Kidney (tissue), 14 donors: Measurements from ENCODE around the gene GPC6. TPM values are rescaled to one million over a fixed set of nuclear protein-coding genes. Genes with fewer than 3 reads are reported as not detected.

Experiments
- DNase-seq, 5 donors: peaks; one replicate each; pipeline ENCODE4 v3.0.0-alpha.2; 2013 to 2020
- FAIRE-seq: peaks from 2 replicates; lab custom pipeline; 2012; peaks lifted over from hg19 to GRCh38; lab: Jason Lieb, UNC
- H3K27ac ChIP-seq, 2 donors: one replicate each; pipeline ENCODE4 v1.7.0; 2013; ENCODE audit warnings: low read depth in 2 of 2, low read length in 2 of 2, inconsistent platforms in 1 of 2
- H3K27me3 ChIP-seq: one replicate; pipeline ENCODE4 v1.7.1; 2013; ENCODE audit warnings: low read length, inconsistent platforms; ENCODE audit not compliant: control insufficient read depth, insufficient read depth
- H3K36me3 ChIP-seq, 3 donors: one replicate each; pipeline versions ENCODE4 v1.7.0 to v1.7.1; 2013; ENCODE audit warnings: low read length in 3 of 3, control low read depth in 1 of 3, inconsistent platforms in 1 of 3; ENCODE audit not compliant: insufficient read depth in 3 of 3, control insufficient read depth in 2 of 3
- H3K4me1 ChIP-seq, 3 donors: one replicate each; pipeline versions ENCODE4 v1.7.0 to v1.7.1; 2013; ENCODE audit warnings: low read length in 3 of 3, inconsistent platforms in 1 of 3, low read depth in 1 of 3; ENCODE audit not compliant: control insufficient read depth in 2 of 3, insufficient read depth in 2 of 3
- H3K4me3 ChIP-seq, 3 donors: one replicate each; pipeline versions ENCODE4 v1.7.0 to v1.8.1; 2013; ENCODE audit warnings: low read length in 3 of 3, control low read depth in 1 of 3, inconsistent platforms in 1 of 3
- H3K9ac ChIP-seq, 3 donors: one replicate each; pipeline versions ENCODE4 v1.7.0 to v1.7.1; 2013; ENCODE audit warnings: low read length in 3 of 3, control low read depth in 1 of 3, inconsistent platforms in 1 of 3
- H3K9me3 ChIP-seq, 3 donors: one replicate each; pipeline versions ENCODE4 v1.7.0 to v1.7.1; 2013; ENCODE audit warnings: low read length in 3 of 3, control low read depth in 1 of 3, inconsistent platforms in 1 of 3; ENCODE audit not compliant: control insufficient read depth in 2 of 3, insufficient read depth in 1 of 3
- CTCF ChIP-seq: IDR thresholded peaks from 3 replicates; pipeline ENCODE4 v1.5.1; 2012; ENCODE audit warnings: mild to moderate bottlenecking, moderate library complexity, borderline replicate concordance; ENCODE audit not compliant: insufficient read depth; ENCODE audit errors: extremely low read depth
- intact Hi-C: fragments of 100-400 bp; cut with DNase I; formaldehyde crosslinking; loops from one replicate; pipeline ENCODE4 v1.11.1; 2022
- polyA plus RNA-seq: library from polyadenylated mRNA; stranded (reverse); fragments of 350-450 nt; fragmentation: Illumina TruSeq; extraction: RNeasy Lipid Tissue Mini Kit (QIAGEN cat#74804); gene quantifications from one replicate; pipeline ENCODE4 v1.2.3, GENCODE V29; 2014; ENCODE audit warnings: low read depth, low replicate concordance; ENCODE audit not compliant: insufficient read depth
- total RNA-seq: library from RNA; stranded (reverse); fragmentation: NEBNext Ultra II Directional; extraction: Animal tissue kit (Norgen Biotek cat#: 25700); gene quantifications from one replicate; pipeline ENCODE4 v1.2.1, GENCODE V29; 2021
- donor health status: control.
- donor health status: control.
- donor health status: control.
- donor health status: control.
- donor health status: control.
- donor health status: DM: yes; HTN: yes; CAD: no.
- donor health status: Normal renal cell carcinoma (clear cell type).

Gene GPC6
- total and polyA plus RNA-seq, 2 donors from 2014 or later: 6.2 to 15.5 TPM

DNA sequence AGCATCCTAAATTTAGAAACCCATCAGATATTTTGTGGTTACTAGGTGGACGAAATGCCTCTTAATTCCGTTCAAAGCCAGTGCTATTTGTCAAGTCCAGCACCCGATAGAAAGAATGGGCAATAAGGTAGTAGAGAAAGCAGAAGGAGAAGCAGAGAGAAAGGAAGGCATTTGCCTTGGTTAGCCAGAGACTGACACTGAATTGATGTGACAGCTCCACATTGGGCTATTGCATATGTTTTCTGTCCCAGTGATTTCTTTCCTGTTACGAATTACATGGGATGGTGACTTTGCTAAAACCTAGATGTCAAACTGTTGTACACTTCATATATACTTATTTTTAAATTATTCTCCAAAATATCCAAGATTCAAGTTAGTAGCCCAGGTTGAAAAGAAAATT is 710.3 kb downstream of the GPC6 start:
- no peaks in the 10 kb centered on the region for H3K4me1 ChIP-seq
- DNase-seq (no peak), FAIRE-seq (no peak)
- TF ChIP-seq CTCF: no peak
- no peaks in the 10 kb centered on the region for H3K36me3 ChIP-seq
- H3K27ac ChIP-seq: no peak overlapping the region
- intact Hi-C loops: no loop called here
- H3K4me3 ChIP-seq: no peak overlapping the region
- no peaks in the 10 kb centered on the region for H3K9me3 ChIP-seq
- H3K27me3 ChIP-seq: no peaks in the 10 kb centered on the region
- no peak overlapping the region for H3K9ac ChIP-seq

DNA sequence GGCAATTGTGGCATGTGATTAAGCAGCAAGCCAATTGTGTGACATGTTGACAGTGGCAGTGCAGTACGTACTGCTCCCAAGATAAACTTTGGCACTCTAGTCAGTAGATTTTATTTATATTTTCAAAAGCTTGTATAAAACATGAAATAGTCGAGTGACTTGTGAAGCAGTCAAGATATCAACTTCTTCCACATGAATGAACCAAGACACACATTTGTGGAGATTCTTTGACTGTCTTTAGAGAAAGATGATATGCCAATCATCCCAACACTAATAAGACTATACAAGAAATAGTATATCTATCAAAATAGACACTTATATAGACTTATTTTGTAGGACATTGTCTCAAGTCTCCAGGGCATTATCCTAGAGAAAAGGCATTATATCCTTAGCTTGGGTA is 714.8 kb downstream of the GPC6 start:
- no peaks in the 10 kb centered on the region for H3K27me3 ChIP-seq
- H3K9me3 ChIP-seq: no peaks in the 10 kb centered on the region
- intact Hi-C loops: no loop called here
- FAIRE-seq: no peak
- no peaks in the 10 kb centered on the region for H3K36me3 ChIP-seq
- TF ChIP-seq CTCF: no peak
- H3K9ac ChIP-seq: no peak overlapping the region
- no peaks in the 10 kb centered on the region for H3K4me1 ChIP-seq
- H3K27ac ChIP-seq: no peak overlapping the region
- DNase-seq: no peak
- no peak overlapping the region for H3K4me3 ChIP-seq

GRCh38 chr13:93942016-93942415 is 715.4 kb downstream of the GPC6 start:
- Histone ChIP-seq H3K27ac (no peak overlapping the region), H3K4me1 (no peaks in the 10 kb centered on the region), H3K9ac (no peak overlapping the region), H3K36me3 (no peaks in the 10 kb centered on the region), H3K4me3 (no peak overlapping the region), H3K9me3 (no peaks in the 10 kb centered on the region), H3K27me3 (no peaks in the 10 kb centered on the region)
- no peak for TF ChIP-seq CTCF
- intact Hi-C loops: no loop called here
- DNase-seq (no peak), FAIRE-seq (no peak)

GRCh38 chr13:93945621-93946020 is 719.0 kb downstream of the GPC6 start:
- no peak for DNase-seq
- intact Hi-C loops: no loop called here
- no peak overlapping the region for H3K9ac ChIP-seq
- no peak overlapping the region for H3K4me3 ChIP-seq
- no peak overlapping the region for H3K27ac ChIP-seq
- H3K9me3 ChIP-seq: no peaks in the 10 kb centered on the region
- H3K36me3 ChIP-seq: no peaks in the 10 kb centered on the region
- FAIRE-seq: no peak
- H3K27me3 ChIP-seq: no peaks in the 10 kb centered on the region
- TF ChIP-seq CTCF: no peak
- H3K4me1 ChIP-seq: no peaks in the 10 kb centered on the region
